HCT116 (cell line): ENCODE data around the gene RPL28. TPM values are rescaled to one million over a fixed set of nuclear protein-coding genes. Genes with fewer than 3 reads are reported as not detected.

Experiments used
- ATAC-seq: fragments of 200-7000 bp; cut with Tn5 transposase; 2 replicates; pipeline ENCODE4 v1.9.1; 2020; ENCODE audit warnings: mild to moderate bottlenecking, moderate library complexity
- BruUV-seq: library from RNA; stranded (reverse); fragments of 400-500 nt; replicated peaks from 2 replicates; lab custom pipeline; 2021; lab: Mats Ljungman, UMichigan
- CTCF ChIA-PET: fragments of 300-600 bp; sonication (Branson Sonifier 250); formaldehyde crosslinking; loops from one replicate; lab custom pipeline; 2021; ENCODE audit warnings: antibody characterized with exemption; lab: Charles Lee
- POLR2A ChIA-PET: fragments of 300-600, 350-600 bp; sonication (Branson Sonifier 250); formaldehyde crosslinking; loops from one replicate; lab custom pipeline; 2021; ENCODE audit warnings: antibody characterized with exemption; lab: Charles Lee
- RAD21 ChIA-PET, 2 experiments: fragments of 300-600 bp; sonication (Branson Sonifier 250); formaldehyde crosslinking; loops; one replicate each; lab custom pipeline; 2023; ENCODE audit warnings: low total read pairs in 2 of 2; ENCODE audit not compliant: uncharacterized antibody in 2 of 2, unreplicated experiment in 2 of 2, low non-redundant PET in 1 of 2; lab: Charles Lee
- DNase-seq: peaks from one replicate; pipeline ENCODE4 v3.0.0-alpha.2; 2010; ENCODE audit warnings: low read depth, low spot score
- H2AFZ ChIP-seq: fragments of 200-600 bp; shearing (Covaris generic), sonication (generic); 2 replicates; pipeline ENCODE4 v1.6.1; 2017; ENCODE audit warnings: low read depth, mixed run types, mixed read lengths, antibody characterized with exemption, low read length; ENCODE audit not compliant: poor library complexity, severe bottlenecking
- H3K27ac ChIP-seq: 2 replicates; pipeline ENCODE4 v1.5.1; 2012; ENCODE audit warnings: low read depth, low read length
- H3K27me3 ChIP-seq: fragments of 200-600 bp; sonication (generic); 2 replicates; pipeline ENCODE4 v1.6.1; 2016; ENCODE audit warnings: mixed run types, low read length, mixed read lengths; ENCODE audit not compliant: insufficient read depth
- H3K36me3 ChIP-seq, 2 experiments: fragments of 200-500 bp in 1 of 2; fragments of 200-600 bp in 1 of 2; sonication (Bioruptor generic) in 1 of 2; sonication (generic) in 1 of 2; 2 replicates each; pipeline versions ENCODE4 v1.5.1 to v1.6.1; 2014 to 2016; ENCODE audit warnings: low read length in 2 of 2, inconsistent platforms in 1 of 2, mixed read lengths in 1 of 2, mixed run types in 1 of 2; ENCODE audit not compliant: insufficient read depth in 2 of 2, control insufficient read depth in 1 of 2
- H3K4me1 ChIP-seq, 2 experiments: fragments of 200-600 bp in 1 of 2; sonication (generic) in 1 of 2; 2 replicates each; pipeline versions ENCODE4 v1.5.1 to v1.6.1; 2012 to 2017; ENCODE audit warnings: low read length in 2 of 2, inconsistent platforms in 1 of 2, mild to moderate bottlenecking in 1 of 2, mixed read lengths in 1 of 2, mixed run types in 1 of 2, moderate library complexity in 1 of 2; ENCODE audit not compliant: insufficient read depth in 2 of 2, control insufficient read depth in 1 of 2
- H3K4me2 ChIP-seq: fragments of 200-600 bp; sonication (generic); 2 replicates; pipeline ENCODE4 v1.6.1; 2017; ENCODE audit warnings: mixed run types, low read length, mixed read lengths
- H3K4me3 ChIP-seq, 2 experiments: fragments of 200-600 bp in 1 of 2; sonication (generic) in 1 of 2; replicated peaks in 1 of 2; 2 replicates each; pipeline ENCODE4 v1.5.1; 2011 to 2016; ENCODE audit warnings: low read length in 2 of 2, control low read depth in 1 of 2, low read depth in 1 of 2, mild to moderate bottlenecking in 1 of 2, mixed read lengths in 1 of 2, mixed run types in 1 of 2
- H3K79me2 ChIP-seq: fragments of 200-600 bp; sonication (generic); 2 replicates; pipeline ENCODE4 v1.6.1; 2017; ENCODE audit warnings: mild to moderate bottlenecking, mixed run types, low read length, moderate library complexity, mixed read lengths; ENCODE audit not compliant: insufficient read depth
- H3K9ac ChIP-seq: fragments of 200-600 bp; sonication (generic); 2 replicates; pipeline ENCODE4 v1.6.1; 2016; ENCODE audit warnings: low read length, mixed read lengths
- H3K9me2 ChIP-seq: fragments of 200-600 bp; sonication (generic), shearing (Covaris generic); 2 replicates; pipeline ENCODE4 v1.6.1; 2017; ENCODE audit warnings: mixed run types, mild to moderate bottlenecking, moderate library complexity; ENCODE audit not compliant: insufficient read depth
- H3K9me3 ChIP-seq, 2 experiments: fragments of 200-500 bp in 1 of 2; fragments of 200-600 bp in 1 of 2; sonication (Bioruptor generic) in 1 of 2; sonication (generic) in 1 of 2; 2 replicates each; pipeline ENCODE4 v1.6.1; 2014 to 2017; ENCODE audit warnings: low read length in 2 of 2, mixed read lengths in 2 of 2, inconsistent platforms in 1 of 2, low read depth in 1 of 2, mild to moderate bottlenecking in 1 of 2, mixed run types in 1 of 2, moderate library complexity in 1 of 2; ENCODE audit not compliant: control insufficient read depth in 1 of 2, insufficient read depth in 1 of 2
- H4K20me1 ChIP-seq: fragments of 200-600 bp; sonication (generic), shearing (Covaris generic); 2 replicates; pipeline ENCODE4 v1.6.1; 2017; ENCODE audit warnings: mixed run types, mild to moderate bottlenecking, moderate library complexity; ENCODE audit not compliant: insufficient read depth
- ATF3 ChIP-seq: IDR thresholded peaks from 2 replicates; pipeline ENCODE4 v1.6.1; 2012
- CTCF ChIP-seq, 3 experiments: fragments of 200-600 bp in 1 of 3; sonication (generic) in 1 of 3; IDR thresholded peaks in 2 of 3; conservative IDR thresholded peaks in 1 of 3; 2 replicates each; pipeline ENCODE4 v1.5.1; 2012 to 2017; ENCODE audit warnings: low read depth in 2 of 3, low read length in 2 of 3, antibody characterized with exemption in 1 of 3, borderline replicate concordance in 1 of 3, control low read depth in 1 of 3, mild to moderate bottlenecking in 1 of 3, mixed read lengths in 1 of 3, mixed run types in 1 of 3, moderate library complexity in 1 of 3; ENCODE audit not compliant: insufficient read depth in 1 of 3
- EGR1 ChIP-seq: IDR thresholded peaks from 2 replicates; pipeline ENCODE4 v1.6.1; 2012; ENCODE audit warnings: low read depth
- EZH2 ChIP-seq: fragments of 200-600 bp; sonication (generic); IDR thresholded peaks from 2 replicates; pipeline ENCODE4 v1.6.1; 2017; ENCODE audit warnings: antibody characterized with exemption, mixed run types
- EZH2phosphoT487 ChIP-seq: fragments of 200-600 bp; IDR thresholded peaks from 2 replicates; pipeline ENCODE4 v1.6.1; 2018; ENCODE audit warnings: antibody characterized with exemption, borderline replicate concordance
- FOSL1 ChIP-seq: IDR thresholded peaks from 2 replicates; pipeline ENCODE4 v1.6.1; 2012; ENCODE audit warnings: low read depth
- JUND ChIP-seq: IDR thresholded peaks from 2 replicates; pipeline ENCODE4 v1.6.1; 2012
- POLR2A ChIP-seq: IDR thresholded peaks from 2 replicates; pipeline ENCODE4 v1.7.0; 2011; ENCODE audit warnings: borderline replicate concordance; ENCODE audit not compliant: insufficient read depth, insufficient read length; ENCODE audit errors: extremely low read depth
- POLR2AphosphoS5 ChIP-seq: IDR thresholded peaks from 2 replicates; pipeline ENCODE4 v1.6.1; 2011; ENCODE audit warnings: mild to moderate bottlenecking, low read depth, low read length, moderate library complexity
- RAD21 ChIP-seq: IDR thresholded peaks from 2 replicates; pipeline ENCODE4 v1.6.1; 2012; ENCODE audit warnings: low read depth, mild to moderate bottlenecking
- SIN3A ChIP-seq: IDR thresholded peaks from 2 replicates; pipeline ENCODE4 v1.6.1; 2012; ENCODE audit warnings: low read depth
- SP1 ChIP-seq: IDR thresholded peaks from 2 replicates; pipeline ENCODE4 v1.6.1; 2012; ENCODE audit warnings: low read depth
- SRF ChIP-seq: IDR thresholded peaks from 2 replicates; pipeline ENCODE4 v1.6.1; 2012; ENCODE audit warnings: low read depth
- TCF7L2 ChIP-seq: IDR thresholded peaks from 2 replicates; pipeline ENCODE4 v1.7.0; 2011; ENCODE audit warnings: borderline replicate concordance, inconsistent platforms; ENCODE audit not compliant: insufficient read depth, insufficient read length; ENCODE audit errors: extremely low read depth
- YY1 ChIP-seq: IDR thresholded peaks from 2 replicates; pipeline ENCODE4 v1.6.1; 2011; ENCODE audit warnings: low read length, low read depth, moderate library complexity, mild to moderate bottlenecking; ENCODE audit not compliant: insufficient replicate concordance; ENCODE audit errors: extremely low read depth
- ZFX ChIP-seq: fragments of 450-650 bp; IDR thresholded peaks from 2 replicates; pipeline ENCODE4 v1.6.1; 2017
- ZNF274 ChIP-seq: fragments of 200-500 bp; sonication (Bioruptor generic); IDR thresholded peaks from 2 replicates; pipeline ENCODE4 v1.6.1; 2014; ENCODE audit warnings: mild to moderate bottlenecking, low read depth, low read length, inconsistent platforms
- intact Hi-C: fragments of 100-400 bp; cut with micrococcal nuclease; formaldehyde crosslinking; loops from 2 replicates; pipeline ENCODE4 v1.10.0; 2022
- total RNA-seq: library from RNA; stranded (reverse); gene quantifications from one replicate; pipeline ENCODE4 v1.2.1, GENCODE V29; 2021; ENCODE audit not compliant: unreplicated experiment
- TF ChIP-seq, protein P1 (sequence below): IDR thresholded peaks from 2 replicates; pipeline ENCODE4 v1.6.1; 2011; ENCODE audit warnings: mild to moderate bottlenecking, low read length, moderate library complexity; ENCODE audit not compliant: insufficient replicate concordance; ENCODE audit errors: extremely low read depth

RPL28 gene
- total RNA-seq, 1 experiment from 2014 or later = 3,050 TPM

DNA sequence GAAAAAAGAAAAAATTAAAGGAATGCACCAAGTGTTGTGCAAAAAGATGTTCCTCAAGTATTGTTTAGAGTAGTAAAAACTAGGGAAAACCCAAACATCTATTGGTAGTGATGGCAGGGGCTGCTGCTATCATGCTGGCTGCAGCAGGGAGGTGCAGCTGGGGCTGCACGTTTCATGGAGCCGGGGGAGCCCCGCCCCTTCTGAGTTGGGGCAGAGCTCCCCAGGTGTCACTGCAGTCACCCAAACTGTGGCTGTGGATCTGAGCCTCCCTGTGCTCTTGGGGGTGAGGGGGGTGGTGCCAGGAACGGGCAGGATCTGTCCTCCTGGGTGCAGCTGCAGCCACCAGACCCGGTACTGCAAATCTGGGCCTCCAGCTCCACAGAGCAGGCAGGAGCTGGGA is 33.4 kb downstream of the RPL28 start:
- ATAC-seq (no peak), DNase-seq (no peak)
- TF ChIP-seq FOSL1 (no peak), EZH2 (no peak), SP1 (no peak), SRF (no peak), TCF7L2 (no peak), ZNF274 (no peak), CTCF (IDR thresholded peaks at IDR 0.05 in 2 of 3, conservative IDR thresholded peaks at IDR 0.05 in 1 of 3; ENCODE audit: borderline replicate concordance in 1 of 3, insufficient read depth in 1 of 3, low read depth in 2 of 3, low read length in 2 of 3) (no peak), POLR2AphosphoS5 (no peak), ATF3 (no peak), EGR1 (no peak), EZH2phosphoT487 (no peak), YY1 (no peak), ZFX (no peak), SIN3A (no peak), POLR2A (no peak), RAD21 (no peak), JUND (no peak)
- TF ChIP-seq, protein P1, sequence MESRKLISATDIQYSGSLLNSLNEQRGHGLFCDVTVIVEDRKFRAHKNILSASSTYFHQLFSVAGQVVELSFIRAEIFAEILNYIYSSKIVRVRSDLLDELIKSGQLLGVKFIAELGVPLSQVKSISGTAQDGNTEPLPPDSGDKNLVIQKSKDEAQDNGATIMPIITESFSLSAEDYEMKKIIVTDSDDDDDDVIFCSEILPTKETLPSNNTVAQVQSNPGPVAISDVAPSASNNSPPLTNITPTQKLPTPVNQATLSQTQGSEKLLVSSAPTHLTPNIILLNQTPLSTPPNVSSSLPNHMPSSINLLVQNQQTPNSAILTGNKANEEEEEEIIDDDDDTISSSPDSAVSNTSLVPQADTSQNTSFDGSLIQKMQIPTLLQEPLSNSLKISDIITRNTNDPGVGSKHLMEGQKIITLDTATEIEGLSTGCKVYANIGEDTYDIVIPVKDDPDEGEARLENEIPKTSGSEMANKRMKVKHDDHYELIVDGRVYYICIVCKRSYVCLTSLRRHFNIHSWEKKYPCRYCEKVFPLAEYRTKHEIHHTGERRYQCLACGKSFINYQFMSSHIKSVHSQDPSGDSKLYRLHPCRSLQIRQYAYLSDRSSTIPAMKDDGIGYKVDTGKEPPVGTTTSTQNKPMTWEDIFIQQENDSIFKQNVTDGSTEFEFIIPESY = no peak
- no peak overlapping the region for H3K4me3 ChIP-seq
- no peaks in the 10 kb centered on the region for H3K27me3 ChIP-seq
- no peaks in the 10 kb centered on the region for H4K20me1 ChIP-seq
- H3K4me2 ChIP-seq = no peak overlapping the region
- ChIA-PET RAD21 (interaction anchor here in 1 of 2 experiments (0.7 kb wide), 1 partner anchor 224 kb away, joined by 4 read pairs; no protein-coding TSS in a partner anchor), CTCF (interaction anchor here (0.7 to 1.9 kb wide), 6 partner anchors 160 to 278 kb away, joined by 3 to 14 read pairs (median 6); partner anchors contain the start of gene PPP6R1), POLR2A (interaction anchor here (1.5 to 1.9 kb wide), 2 partner anchors 12 kb away, joined by 4 to 5 read pairs; partner anchors contain the start of gene UBE2S)
- no peaks in the 10 kb centered on the region for H3K79me2 ChIP-seq
- H3K9me3 ChIP-seq = no peaks in the 10 kb centered on the region
- H3K36me3 ChIP-seq = no peaks in the 10 kb centered on the region
- no peak overlapping the region for H3K9ac ChIP-seq
- intact Hi-C loops = no loop called here
- no peaks in the 10 kb centered on the region for H3K9me2 ChIP-seq
- no peak overlapping the region for H2AFZ ChIP-seq
- peaks cover 2 to 6% of the 10 kb centered on the region in 2 experiments; a peak in 1 of 4 replicates for H3K4me1 ChIP-seq
- no TSS peak for BruUV-seq
- H3K27ac ChIP-seq = no peak overlapping the region; the same call in 1 of the 2 replicates
